Measurements from ENCODE around the gene SQSTM1. TPM values are rescaled to one million over a fixed set of nuclear protein-coding genes. Genes with fewer than 3 reads are reported as not detected.
"Not testable (repeated sequence)": the region's sequence is repeated elsewhere in the genome, so short reads cannot be mapped to it uniquely, and the experiment has no call there.

SQSTM1 gene
- total RNA-seq, 4 donors from 2014 or later = 105 to 236 (median 149) TPM

DNA sequence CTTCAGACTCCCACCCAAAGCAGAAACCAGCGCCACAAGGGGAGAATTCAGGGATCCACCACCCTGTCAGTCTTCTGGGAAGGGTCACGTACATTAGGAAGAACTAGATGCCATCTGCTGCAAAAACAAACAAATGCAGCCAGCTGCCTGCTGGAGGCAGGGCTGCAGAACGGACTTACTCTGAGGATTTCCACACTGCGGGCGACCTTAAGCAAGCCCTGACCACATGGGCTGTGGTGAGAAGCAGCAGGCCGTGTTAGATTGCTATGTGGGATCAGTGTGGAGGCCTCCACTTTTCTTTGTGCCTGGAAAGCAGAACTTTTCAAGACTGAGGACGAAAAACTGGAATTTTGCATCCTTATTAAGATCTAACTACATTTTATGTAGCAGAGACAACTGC is 40.3 kb upstream of the SQSTM1 start:
- Histone ChIP-seq H3K4me1 (no peaks in the 10 kb centered on the region), H3K9me3 (no peaks in the 10 kb centered on the region), H3K27me3 (no peaks in the 10 kb centered on the region), H3K27ac (no peak overlapping the region), H3K36me3 (peaks cover 1 to 59% (median 5%) of the 10 kb centered on the region in 3 donors), H3K4me3 (no peak overlapping the region)
- TF ChIP-seq POLR2A (IDR thresholded peaks at IDR 0.05) = no peak
- no peak for TF ChIP-seq CTCF (IDR thresholded peaks at IDR 0.05)
- 57 to 78% methylated on average over 7 of the region's 7 CpGs for WGBS, 2 donors
- intact Hi-C loops (cut with DNase I) = no loop called here
- no peak for DNase-seq

DNA sequence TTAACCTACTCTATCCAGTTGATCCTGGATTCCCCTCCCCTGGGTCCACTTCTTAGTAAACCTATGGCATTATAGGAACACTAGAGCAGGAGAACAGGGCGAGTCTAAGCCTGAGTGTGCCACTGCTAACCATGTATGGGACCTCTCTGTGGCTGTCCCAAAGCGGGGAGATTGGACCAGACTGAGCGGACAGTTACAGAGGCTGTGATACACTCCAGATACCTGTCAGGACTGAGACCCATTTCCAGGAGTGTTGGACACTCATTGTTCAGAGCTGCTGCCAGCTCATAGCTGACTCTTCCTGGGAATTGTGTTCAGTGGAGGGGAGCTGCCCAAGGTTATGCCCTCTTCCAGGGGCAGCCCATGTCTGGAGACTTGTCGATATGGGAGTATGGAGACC is 38.9 kb upstream of the SQSTM1 start:
- Histone ChIP-seq H3K4me3 (no peak overlapping the region), H3K4me1 (no peaks in the 10 kb centered on the region), H3K9me3 (no peaks in the 10 kb centered on the region), H3K27ac (no peak overlapping the region), H3K36me3 (peaks cover 0 to 45% (median 0%) of the 10 kb centered on the region in 3 donors), H3K27me3 (no peaks in the 10 kb centered on the region)
- TF ChIP-seq CTCF (IDR thresholded peaks at IDR 0.05) = no peak
- no peak for TF ChIP-seq POLR2A (IDR thresholded peaks at IDR 0.05)
- intact Hi-C loops (cut with DNase I) = no loop called here
- WGBS, 2 donors = 94% methylated on average over 2 of the region's 4 CpGs; no CpG with 5 or more reads in 1 of the 2 donors
- no peak for DNase-seq

DNA sequence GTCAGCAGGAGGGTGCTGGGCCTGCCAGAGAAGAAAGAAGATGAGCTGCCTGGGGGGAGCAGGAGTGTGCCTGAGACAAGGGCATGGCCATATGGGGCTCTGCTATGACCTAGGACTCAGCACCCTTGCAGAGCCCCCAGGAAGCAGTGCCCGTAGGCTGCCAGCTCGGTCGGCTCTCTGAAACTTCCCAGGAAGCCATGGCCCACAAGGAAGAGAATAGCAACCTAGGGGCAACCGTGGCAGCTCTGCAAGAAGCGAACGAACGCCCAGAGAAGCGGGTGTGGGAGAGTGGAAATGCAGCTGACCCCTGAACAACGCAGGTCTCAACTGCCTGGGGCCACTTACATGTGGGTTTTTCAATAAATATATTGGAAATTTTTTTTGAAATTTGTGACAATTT is 37.6 kb upstream of the SQSTM1 start:
- no peaks in the 10 kb centered on the region for H3K9me3 ChIP-seq
- intact Hi-C loops (cut with DNase I) = no loop called here
- DNase-seq = no peak
- H3K36me3 ChIP-seq = peaks cover 0 to 32% (median 0%) of the 10 kb centered on the region in 3 donors
- no peaks in the 10 kb centered on the region for H3K27me3 ChIP-seq
- H3K27ac ChIP-seq = no peak overlapping the region
- whole genome bisulfite sequencing, 2 donors = 91 to 92% methylated on average over 7 to 9 of the region's 9 CpGs
- H3K4me1 ChIP-seq = no peaks in the 10 kb centered on the region
- H3K4me3 ChIP-seq = no peak overlapping the region
- no peak for TF ChIP-seq POLR2A (IDR thresholded peaks at IDR 0.05)
- no peak for TF ChIP-seq CTCF (IDR thresholded peaks at IDR 0.05)

- intact Hi-C loops (cut with DNase I) = no loop called here
- Histone ChIP-seq H3K27ac (no peak overlapping the region), H3K4me3 (no peak overlapping the region), H3K27me3 (no peaks in the 10 kb centered on the region), H3K36me3 (no peaks in the 10 kb centered on the region), H3K4me1 (peaks cover 0 to 6% (median 0%) of the 10 kb centered on the region in 3 donors), H3K9me3 (no peaks in the 10 kb centered on the region)
- DNase-seq = no peak
- no peak for TF ChIP-seq CTCF (IDR thresholded peaks at IDR 0.05)
- WGBS, 2 donors = 70 to 80% methylated on average over 5 to 7 of the region's 12 CpGs
These were observed 33.8 kb upstream of the SQSTM1 start for GRCh38 chr5:179786861-179787260.

DNA sequence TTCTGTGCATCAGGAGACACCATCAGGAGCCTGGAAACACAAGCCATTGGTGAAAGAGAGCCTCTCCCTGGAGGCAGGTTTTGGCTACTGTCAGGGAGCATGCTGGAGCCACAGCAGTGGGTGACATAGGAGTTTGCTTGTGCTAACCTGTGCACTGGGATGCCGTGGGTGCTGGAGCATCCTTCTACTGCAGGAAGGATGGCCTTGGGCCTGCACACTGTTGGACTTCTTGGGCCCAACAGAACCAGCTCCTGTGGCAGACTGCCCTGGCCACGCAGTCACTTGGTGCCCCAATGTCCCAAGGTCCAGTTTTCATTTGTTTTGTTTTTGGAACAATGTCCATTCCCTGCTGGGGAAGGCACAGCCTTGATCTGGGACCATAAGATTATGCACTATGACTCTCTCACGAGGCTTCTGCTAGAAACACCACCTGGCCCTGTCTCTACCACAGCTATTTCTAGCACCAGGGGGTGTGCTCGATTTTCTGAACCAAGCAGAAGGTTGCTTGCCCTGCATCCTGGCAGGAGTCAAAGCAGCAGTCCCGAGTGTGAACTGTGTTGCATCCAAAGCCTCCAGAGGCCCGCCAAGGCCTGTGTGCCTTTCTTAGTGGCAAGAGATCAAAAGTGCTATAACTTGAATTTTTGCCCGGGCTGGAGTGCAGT is 32.4 kb upstream of the SQSTM1 start:
- Histone ChIP-seq H3K9me3 (no peaks in the 10 kb centered on the region), H3K27me3 (no peaks in the 10 kb centered on the region), H3K27ac (no peak overlapping the region), H3K4me3 (no peak overlapping the region), H3K36me3 (no peaks in the 10 kb centered on the region), H3K4me1 (peaks cover 7 to 21% (median 11%) of the 10 kb centered on the region in 3 donors)
- intact Hi-C loops (cut with DNase I) = no loop called here
- no peak for DNase-seq
- TF ChIP-seq CTCF (IDR thresholded peaks at IDR 0.05) = no peak
- TF ChIP-seq POLR2A (IDR thresholded peaks at IDR 0.05) = no peak
- WGBS, 2 donors = 75 to 80% methylated on average over 3 to 7 of the region's 7 CpGs

DNA sequence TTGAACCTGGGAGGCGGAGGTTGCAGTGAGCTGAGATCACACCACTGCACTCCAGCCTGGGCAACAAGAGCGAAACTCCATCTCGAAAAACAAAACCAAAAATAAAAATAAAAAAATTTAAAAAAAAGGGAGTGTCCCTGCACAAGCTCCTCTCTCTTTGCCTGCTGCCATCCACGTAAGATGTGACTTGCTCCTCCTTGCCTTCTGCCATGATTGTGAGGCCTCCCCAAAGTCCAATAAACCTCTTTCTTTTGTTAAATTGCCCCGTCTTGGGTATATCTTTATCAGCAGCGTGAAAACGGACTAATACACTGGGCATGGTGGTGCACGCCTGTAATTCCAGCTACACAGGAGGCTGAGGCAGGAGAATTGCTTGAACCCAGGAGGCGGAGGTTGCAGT is 31.4 kb upstream of the SQSTM1 start:
- intact Hi-C loops (cut with DNase I); H3K27me3 ChIP-seq; DNase-seq; H3K27ac ChIP-seq; H3K4me3 ChIP-seq; H3K36me3 ChIP-seq; H3K9me3 ChIP-seq: not testable (repeated sequence)
- peaks cover 17 to 30% (median 21%) of the 10 kb centered on the region in 3 donors for H3K4me1 ChIP-seq
- 93 to 99% methylated on average over 6 to 9 of the region's 9 CpGs for WGBS, 2 donors

Data from esophagus squamous epithelium (tissue), 5 donors.